Keratinocyte (primary cell): ENCODE results near the gene ERBB4. TPM values are rescaled to one million over a fixed set of nuclear protein-coding genes. Genes with fewer than 3 reads are reported as not detected.

Source experiments
- DNase-seq: peaks from one replicate; pipeline ENCODE4 v3.0.0-alpha.2; 2011; ENCODE audit warnings: low read depth, missing footprints, low spot score
- FAIRE-seq: peaks from 2 replicates; lab custom pipeline; 2011; peaks lifted over from hg19 to GRCh38; lab: Jason Lieb, UNC
- H2AFZ ChIP-seq: 2 replicates; pipeline ENCODE4 v1.6.0; 2012; ENCODE audit warnings: low read length, control low read depth, inconsistent platforms; ENCODE audit not compliant: control insufficient read depth
- H3K27ac ChIP-seq: 2 replicates; pipeline ENCODE4 v1.5.1; 2011; ENCODE audit warnings: low read length; ENCODE audit not compliant: control insufficient read depth, insufficient read depth
- H3K27me3 ChIP-seq: 3 replicates; pipeline ENCODE4 v1.6.0; 2011; ENCODE audit warnings: low read length; ENCODE audit not compliant: control insufficient read depth, insufficient read depth; ENCODE audit errors: extremely low read depth
- H3K36me3 ChIP-seq, 2 experiments: 2 replicates in 1 of 2; 3 replicates in 1 of 2; pipeline ENCODE4 v1.5.1; 2011; ENCODE audit warnings: low read length in 2 of 2, mild to moderate bottlenecking in 1 of 2; ENCODE audit not compliant: control insufficient read depth in 2 of 2, insufficient read depth in 2 of 2; ENCODE audit errors: extremely low read depth in 1 of 2
- H3K4me1 ChIP-seq: 3 replicates; pipeline ENCODE4 v1.5.1; 2011; ENCODE audit warnings: low read length; ENCODE audit not compliant: control insufficient read depth, insufficient read depth; ENCODE audit errors: extremely low read depth
- H3K4me2 ChIP-seq: 3 replicates; pipeline ENCODE4 v1.6.0; 2011; ENCODE audit warnings: low read depth, low read length; ENCODE audit not compliant: control insufficient read depth, insufficient read depth; ENCODE audit errors: extremely low read depth
- H3K4me3 ChIP-seq, 3 experiments: fragments of 200-600 bp in 1 of 3; sonication (generic) in 1 of 3; 2 replicates in 2 of 3; 3 replicates in 1 of 3; pipeline ENCODE4 v1.5.1; 2011 to 2016; ENCODE audit warnings: low read length in 3 of 3, mild to moderate bottlenecking in 3 of 3, control low read depth in 2 of 3, inconsistent platforms in 1 of 3, low read depth in 1 of 3, mixed read lengths in 1 of 3, mixed run types in 1 of 3, moderate library complexity in 1 of 3; ENCODE audit not compliant: control insufficient read depth in 2 of 3, insufficient read depth in 2 of 3; ENCODE audit errors: extremely low read depth in 1 of 3
- H3K79me2 ChIP-seq: 2 replicates; pipeline ENCODE4 v1.6.0; 2012; ENCODE audit warnings: low read length; ENCODE audit not compliant: control insufficient read depth, insufficient read depth
- H3K9ac ChIP-seq: 3 replicates; pipeline ENCODE4 v1.6.0; 2011; ENCODE audit warnings: low read length; ENCODE audit not compliant: control insufficient read depth, insufficient read depth; ENCODE audit errors: extremely low read depth
- H3K9me1 ChIP-seq: 3 replicates; pipeline ENCODE4 v1.6.0; 2011; ENCODE audit warnings: low read length; ENCODE audit not compliant: control insufficient read depth, insufficient read depth; ENCODE audit errors: extremely low read depth
- H3K9me3 ChIP-seq: 2 replicates; pipeline ENCODE4 v1.5.1; 2012; ENCODE audit warnings: low read depth, low read length; ENCODE audit not compliant: control insufficient read depth
- H4K20me1 ChIP-seq: 3 replicates; pipeline ENCODE4 v1.6.0; 2011; ENCODE audit warnings: low read length; ENCODE audit not compliant: control insufficient read depth, insufficient read depth; ENCODE audit errors: extremely low read depth
- EZH2 ChIP-seq: IDR thresholded peaks from one replicate; pipeline ENCODE4 v1.6.1; 2012; ENCODE audit warnings: inconsistent platforms, mild to moderate bottlenecking, low read length, moderate library complexity
- dilution Hi-C: fragments of 300-500 bp; cut with MboI; formaldehyde crosslinking; loops from one replicate; pipeline ENCODE4 v1.7.0; 2020; ENCODE audit warnings: low sequenced_read_pairs; ENCODE audit not compliant: extremely low pct_ligation_motif_present
- polyA plus RNA-seq, 5 experiments: library from polyadenylated mRNA; depleted of rRNA in 3 of 5; stranded (reverse) in 3 of 5; stranded (forward) in 1 of 5; unstranded in 1 of 5; fragments of >200 nt; gene quantifications; 1 replicate in 1 of 5; 2 replicates in 3 of 5; 3 replicates in 1 of 5; pipeline versions ENCODE4 v1.2.1 to v1.2.3, GENCODE V29; 2011 to 2012; ENCODE audit warnings: missing spikeins in 2 of 5, low read depth in 1 of 5, low replicate concordance in 1 of 5
- TF ChIP-seq, protein P1 (sequence below), 3 experiments: IDR thresholded peaks in 1 of 3; conservative IDR thresholded peaks in 1 of 3; optimal IDR thresholded peaks in 1 of 3; 2 replicates in 2 of 3; 3 replicates in 1 of 3; pipeline versions ENCODE3 to v1.5.1; 2011; ENCODE audit warnings: low read length in 3 of 3, mild to moderate bottlenecking in 3 of 3, moderate library complexity in 2 of 3, control low read depth in 1 of 3, inconsistent platforms in 1 of 3; ENCODE audit not compliant: insufficient read depth in 2 of 3; ENCODE audit errors: extremely low read depth in 1 of 3

Gene ERBB4
- polyA plus RNA-seq, 1 donor (not counting 4 experiments of a cell fraction or from before 2014, with no cell fraction given) = 0.01 TPM

GRCh38 chr2:211996857-211997256 is 541.7 kb downstream of the ERBB4 start:
- H3K9me1 ChIP-seq = no peaks in the 10 kb centered on the region
- no peak for FAIRE-seq
- dilution Hi-C loops = no loop called here
- H3K36me3 ChIP-seq = no peaks in the 10 kb centered on the region
- no peaks in the 10 kb centered on the region for H3K4me1 ChIP-seq
- no peaks in the 10 kb centered on the region for H4K20me1 ChIP-seq
- no peak for DNase-seq
- no peak overlapping the region for H3K27ac ChIP-seq
- no peaks in the 10 kb centered on the region for H3K27me3 ChIP-seq
- H2AFZ ChIP-seq = no peak overlapping the region
- no peaks in the 10 kb centered on the region for H3K9me3 ChIP-seq
- H3K4me3 ChIP-seq = no peak overlapping the region
- no peak overlapping the region for H3K9ac ChIP-seq
- TF ChIP-seq EZH2 = no peak
- TF ChIP-seq, protein P1, sequence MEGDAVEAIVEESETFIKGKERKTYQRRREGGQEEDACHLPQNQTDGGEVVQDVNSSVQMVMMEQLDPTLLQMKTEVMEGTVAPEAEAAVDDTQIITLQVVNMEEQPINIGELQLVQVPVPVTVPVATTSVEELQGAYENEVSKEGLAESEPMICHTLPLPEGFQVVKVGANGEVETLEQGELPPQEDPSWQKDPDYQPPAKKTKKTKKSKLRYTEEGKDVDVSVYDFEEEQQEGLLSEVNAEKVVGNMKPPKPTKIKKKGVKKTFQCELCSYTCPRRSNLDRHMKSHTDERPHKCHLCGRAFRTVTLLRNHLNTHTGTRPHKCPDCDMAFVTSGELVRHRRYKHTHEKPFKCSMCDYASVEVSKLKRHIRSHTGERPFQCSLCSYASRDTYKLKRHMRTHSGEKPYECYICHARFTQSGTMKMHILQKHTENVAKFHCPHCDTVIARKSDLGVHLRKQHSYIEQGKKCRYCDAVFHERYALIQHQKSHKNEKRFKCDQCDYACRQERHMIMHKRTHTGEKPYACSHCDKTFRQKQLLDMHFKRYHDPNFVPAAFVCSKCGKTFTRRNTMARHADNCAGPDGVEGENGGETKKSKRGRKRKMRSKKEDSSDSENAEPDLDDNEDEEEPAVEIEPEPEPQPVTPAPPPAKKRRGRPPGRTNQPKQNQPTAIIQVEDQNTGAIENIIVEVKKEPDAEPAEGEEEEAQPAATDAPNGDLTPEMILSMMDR (optimal IDR thresholded peaks at IDR 0.05 in 1 of 3, IDR thresholded peaks at IDR 0.05 in 1 of 3, conservative IDR thresholded peaks at IDR 0.05 in 1 of 3; ENCODE audit: extremely low read depth in 1 of 3, insufficient read depth in 2 of 3, low read length in 3 of 3) = no peak
- no peaks in the 10 kb centered on the region for H3K79me2 ChIP-seq
- no peak overlapping the region for H3K4me2 ChIP-seq

GRCh38 chr2:211994806-211995205 is 543.8 kb downstream of the ERBB4 start:
- DNase-seq (no peak), FAIRE-seq (no peak)
- dilution Hi-C loops = no loop called here
- TF ChIP-seq, protein P1 (optimal IDR thresholded peaks at IDR 0.05 in 1 of 3, IDR thresholded peaks at IDR 0.05 in 1 of 3, conservative IDR thresholded peaks at IDR 0.05 in 1 of 3; ENCODE audit: extremely low read depth in 1 of 3, insufficient read depth in 2 of 3, low read length in 3 of 3) = no peak
- TF ChIP-seq EZH2 = no peak
- H3K79me2 ChIP-seq = no peaks in the 10 kb centered on the region
- H3K9me3 ChIP-seq = no peaks in the 10 kb centered on the region
- no peak overlapping the region for H3K4me2 ChIP-seq
- no peak overlapping the region for H3K9ac ChIP-seq
- no peaks in the 10 kb centered on the region for H4K20me1 ChIP-seq
- no peak overlapping the region for H3K4me3 ChIP-seq
- H3K9me1 ChIP-seq = no peaks in the 10 kb centered on the region
- H3K36me3 ChIP-seq = no peaks in the 10 kb centered on the region
- H3K27me3 ChIP-seq = no peaks in the 10 kb centered on the region
- H3K4me1 ChIP-seq = no peaks in the 10 kb centered on the region
- no peak overlapping the region for H2AFZ ChIP-seq
- H3K27ac ChIP-seq = no peak overlapping the region
